Vagina (tissue), 2 donors: ENCODE measurements around the gene KCNK10. TPM values are rescaled to one million over a fixed set of nuclear protein-coding genes. Genes with fewer than 3 reads are reported as not detected.

ENCODE experiments used
- DNase-seq, 2 donors: peaks; one replicate each; pipeline ENCODE4 v3.0.0-alpha.2; 2017; ENCODE audit errors: extremely low spot score in 2 of 2
- H3K27ac ChIP-seq: fragments of 200-600 bp; sonication (generic); one replicate; pipeline ENCODE4 v1.5.1; 2019
- H3K27me3 ChIP-seq: fragments of 200-600 bp; sonication (generic); one replicate; pipeline ENCODE4 v1.5.1; 2019
- H3K36me3 ChIP-seq, 2 donors: fragments of 200-600 bp; sonication (generic); one replicate each; pipeline ENCODE4 v1.5.1; 2017 to 2019
- H3K4me1 ChIP-seq: fragments of 200-600 bp; sonication (generic); one replicate; pipeline ENCODE4 v1.5.1; 2019
- H3K4me3 ChIP-seq, 2 donors: fragments of 200-600 bp; sonication (generic); 1 replicate in 1 of 2; 2 replicates in 1 of 2; pipeline ENCODE4 v1.5.1; 2016 to 2019
- H3K9me3 ChIP-seq: fragments of 200-600 bp; sonication (generic); one replicate; pipeline ENCODE4 v1.5.1; 2019
- POLR2A ChIP-seq, 2 donors: fragments of 450-650 bp; IDR thresholded peaks; one replicate each; pipeline ENCODE4 v1.6.1; 2017; ENCODE audit warnings: antibody characterized with exemption in 2 of 2, mild to moderate bottlenecking in 2 of 2, moderate library complexity in 2 of 2
- POLR2AphosphoS5 ChIP-seq, 2 donors: sonication (generic); formaldehyde crosslinking; IDR thresholded peaks; one replicate each; pipeline ENCODE4 v1.9.0; 2017; ENCODE audit warnings: antibody characterized with exemption in 2 of 2, mild to moderate bottlenecking in 2 of 2, low read depth in 1 of 2; ENCODE audit not compliant: insufficient read depth in 1 of 2
- intact Hi-C: fragments of 100-400 bp; cut with DNase I; formaldehyde crosslinking; loops from one replicate; pipeline ENCODE4 v1.15.1; 2023
- total RNA-seq: library from RNA; depleted of rRNA; stranded (reverse); fragments of >200 nt; gene quantifications from one replicate; pipeline ENCODE4 v1.2.3, GENCODE V29; 2016
- TF ChIP-seq, protein P1 (sequence below), 3 experiments: fragments of 450-650 bp in 2 of 3; fragments of 200-600 bp in 1 of 3; sonication (generic) in 1 of 3; IDR thresholded peaks; one replicate each; pipeline ENCODE4 v1.5.1; 2017 to 2019; ENCODE audit warnings: antibody characterized with exemption in 3 of 3, mild to moderate bottlenecking in 2 of 3, moderate library complexity in 2 of 3

KCNK10 gene
- total RNA-seq, 1 donor from 2014 or later, result 0.25 TPM

- Histone ChIP-seq H3K9me3 (no peaks in the 10 kb centered on the region), H3K4me1 (no peaks in the 10 kb centered on the region), H3K27ac (no peak overlapping the region), H3K4me3 (no peak overlapping the region), H3K27me3 (no peaks in the 10 kb centered on the region), H3K36me3 (no peaks in the 10 kb centered on the region)
- TF ChIP-seq, protein P1, sequence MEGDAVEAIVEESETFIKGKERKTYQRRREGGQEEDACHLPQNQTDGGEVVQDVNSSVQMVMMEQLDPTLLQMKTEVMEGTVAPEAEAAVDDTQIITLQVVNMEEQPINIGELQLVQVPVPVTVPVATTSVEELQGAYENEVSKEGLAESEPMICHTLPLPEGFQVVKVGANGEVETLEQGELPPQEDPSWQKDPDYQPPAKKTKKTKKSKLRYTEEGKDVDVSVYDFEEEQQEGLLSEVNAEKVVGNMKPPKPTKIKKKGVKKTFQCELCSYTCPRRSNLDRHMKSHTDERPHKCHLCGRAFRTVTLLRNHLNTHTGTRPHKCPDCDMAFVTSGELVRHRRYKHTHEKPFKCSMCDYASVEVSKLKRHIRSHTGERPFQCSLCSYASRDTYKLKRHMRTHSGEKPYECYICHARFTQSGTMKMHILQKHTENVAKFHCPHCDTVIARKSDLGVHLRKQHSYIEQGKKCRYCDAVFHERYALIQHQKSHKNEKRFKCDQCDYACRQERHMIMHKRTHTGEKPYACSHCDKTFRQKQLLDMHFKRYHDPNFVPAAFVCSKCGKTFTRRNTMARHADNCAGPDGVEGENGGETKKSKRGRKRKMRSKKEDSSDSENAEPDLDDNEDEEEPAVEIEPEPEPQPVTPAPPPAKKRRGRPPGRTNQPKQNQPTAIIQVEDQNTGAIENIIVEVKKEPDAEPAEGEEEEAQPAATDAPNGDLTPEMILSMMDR (IDR thresholded peaks at IDR 0.05), result no peak
- TF ChIP-seq POLR2A (IDR thresholded peaks at IDR 0.05), result no peak
- TF ChIP-seq POLR2AphosphoS5 (IDR thresholded peaks at IDR 0.05; ENCODE audit: insufficient read depth in 1 of 2, low read depth in 1 of 2), result no peak
- intact Hi-C loops, result no loop called here
- no peak for DNase-seq
Measured at GRCh38 chr14:88311780-88312179, 11.3 kb downstream of the KCNK10 start.

- Histone ChIP-seq H3K36me3 (no peaks in the 10 kb centered on the region), H3K9me3 (no peaks in the 10 kb centered on the region), H3K4me3 (no peak overlapping the region), H3K27me3 (no peaks in the 10 kb centered on the region), H3K4me1 (no peaks in the 10 kb centered on the region), H3K27ac (no peak overlapping the region)
- TF ChIP-seq, protein P1 (IDR thresholded peaks at IDR 0.05), result no peak
- TF ChIP-seq POLR2A (IDR thresholded peaks at IDR 0.05) (no peak), POLR2AphosphoS5 (IDR thresholded peaks at IDR 0.05; ENCODE audit: insufficient read depth in 1 of 2, low read depth in 1 of 2) (no peak)
- intact Hi-C loops, result no loop called here
- no peak for DNase-seq
Measured at GRCh38 chr14:88310449-88310848, 12.6 kb downstream of the KCNK10 start.

- Histone ChIP-seq H3K27ac (no peak overlapping the region), H3K4me3 (no peak overlapping the region), H3K9me3 (no peaks in the 10 kb centered on the region), H3K36me3 (no peaks in the 10 kb centered on the region), H3K27me3 (no peaks in the 10 kb centered on the region), H3K4me1 (no peaks in the 10 kb centered on the region)
- no peak for DNase-seq
- TF ChIP-seq, protein P1 (IDR thresholded peaks at IDR 0.05), result no peak
- TF ChIP-seq POLR2AphosphoS5 (IDR thresholded peaks at IDR 0.05; ENCODE audit: insufficient read depth in 1 of 2, low read depth in 1 of 2) (no peak), POLR2A (IDR thresholded peaks at IDR 0.05) (no peak)
- intact Hi-C loops, result no loop called here
Measured at GRCh38 chr14:88310021-88310420, 13.0 kb downstream of the KCNK10 start.

GRCh38 chr14:88305528-88306322 lies 17.3 kb downstream of the KCNK10 start:
- TF ChIP-seq, protein P1 (IDR thresholded peaks at IDR 0.05), result no peak
- no peak for TF ChIP-seq POLR2AphosphoS5 (IDR thresholded peaks at IDR 0.05; ENCODE audit: insufficient read depth in 1 of 2, low read depth in 1 of 2)
- no peak for TF ChIP-seq POLR2A (IDR thresholded peaks at IDR 0.05)
- H3K27ac ChIP-seq, result no peak overlapping the region
- no peak overlapping the region for H3K4me3 ChIP-seq
- intact Hi-C loops, result no loop called here
- H3K9me3 ChIP-seq, result no peaks in the 10 kb centered on the region
- H3K27me3 ChIP-seq, result no peaks in the 10 kb centered on the region
- no peaks in the 10 kb centered on the region for H3K36me3 ChIP-seq
- DNase-seq, result no peak
- H3K4me1 ChIP-seq, result no peaks in the 10 kb centered on the region

- Histone ChIP-seq H3K36me3 (no peaks in the 10 kb centered on the region), H3K4me3 (no peak overlapping the region), H3K4me1 (no peaks in the 10 kb centered on the region), H3K9me3 (no peaks in the 10 kb centered on the region), H3K27me3 (no peaks in the 10 kb centered on the region), H3K27ac (no peak overlapping the region)
- TF ChIP-seq POLR2AphosphoS5 (IDR thresholded peaks at IDR 0.05; ENCODE audit: insufficient read depth in 1 of 2, low read depth in 1 of 2), result no peak
- TF ChIP-seq, protein P1 (IDR thresholded peaks at IDR 0.05), result no peak
- no peak for TF ChIP-seq POLR2A (IDR thresholded peaks at IDR 0.05)
- intact Hi-C loops, result no loop called here
- no peak for DNase-seq
Measured at GRCh38 chr14:88303041-88303440, 20.0 kb downstream of the KCNK10 start.
